DOHH2 (cell line): ENCODE measurements around the gene HIVEP3.

ENCODE experiments used
- CTCF ChIP-seq: fragments of 200-600 bp; sonication (generic); IDR thresholded peaks from one replicate; pipeline ENCODE4 v1.5.1; 2014; ENCODE audit warnings: antibody characterized with exemption, mild to moderate bottlenecking, low read depth, low read length; ENCODE audit not compliant: poor library complexity, severe bottlenecking
- EZH2phosphoT487 ChIP-seq: fragments of 200-600 bp; sonication (generic); IDR thresholded peaks from 2 replicates; pipeline ENCODE4 v1.6.1; 2017; ENCODE audit warnings: borderline replicate concordance, mild to moderate bottlenecking, antibody characterized with exemption, low read length, moderate library complexity, mixed read lengths

- no peak for TF ChIP-seq CTCF
- TF ChIP-seq EZH2phosphoT487, result no peak
These were observed 64.8 kb downstream of the HIVEP3 start for GRCh38 chr1:41853907-41854306.
